Ovary (tissue), 9 donors: ENCODE data around the gene ELAC2. TPM values are rescaled to one million over a fixed set of nuclear protein-coding genes. Genes with fewer than 3 reads are reported as not detected.

Experiments
- DNase-seq, 5 donors: peaks; one replicate each; pipeline ENCODE4 v3.0.0-alpha.2; 2019 to 2020
- H3K27ac ChIP-seq, 2 donors: fragments of 200-600 bp; one replicate each; pipeline versions ENCODE4 v1.5.1 to v1.8.0; 2019 to 2022
- H3K27me3 ChIP-seq: fragments of 200-600 bp; one replicate; pipeline ENCODE4 v1.8.0; 2022
- H3K36me3 ChIP-seq: fragments of 200-600 bp; sonication (generic); one replicate; pipeline ENCODE4 v1.5.1; 2019
- H3K4me1 ChIP-seq: one replicate; pipeline ENCODE4 v1.8.1; 2013; ENCODE audit warnings: mild to moderate bottlenecking, moderate library complexity; ENCODE audit not compliant: insufficient read depth
- H3K4me3 ChIP-seq: fragments of 200-600 bp; sonication (generic); one replicate; pipeline ENCODE4 v1.5.1; 2017
- H3K9me3 ChIP-seq, 2 donors: fragments of 200-600 bp in 1 of 2; sonication (generic) in 1 of 2; one replicate each; pipeline versions ENCODE4 v1.5.1 to v1.8.1; 2013 to 2019; ENCODE audit warnings: mild to moderate bottlenecking in 1 of 2, moderate library complexity in 1 of 2
- CTCF ChIP-seq, 3 donors: fragments of 450-650 bp in 2 of 3; fragments of 200-600 bp in 1 of 3; IDR thresholded peaks; one replicate each; pipeline versions ENCODE4 v1.5.1 to v1.8.0; 2016 to 2022; ENCODE audit warnings: antibody characterized with exemption in 3 of 3, mild to moderate bottlenecking in 1 of 3
- EP300 ChIP-seq: sonication (generic); formaldehyde crosslinking; IDR thresholded peaks from one replicate; pipeline ENCODE4 v1.6.1; 2017; ENCODE audit warnings: antibody characterized with exemption
- POLR2A ChIP-seq: fragments of 450-650 bp; IDR thresholded peaks from one replicate; pipeline ENCODE4 v1.6.1; 2017; ENCODE audit warnings: antibody characterized with exemption, mild to moderate bottlenecking, moderate library complexity
- WGBS, 3 donors: extraction: QIAGEN DNeasy Blood & Tissue Kit in 1 of 3; methylation state at CpG; one replicate each; pipeline versions ENCODE4 v1.1.5 to v1.1.7; 2013 to 2017; 5-methylcytosine and 5-hydroxymethylcytosine counted together
- intact Hi-C, 4 donors: fragments of 100-400 bp; cut with DNase I; formaldehyde crosslinking; loops; one replicate each; pipeline versions ENCODE4 v1.11.0 to v1.15.1; 2022 to 2023
- polyA plus RNA-seq, 2 donors: library from polyadenylated mRNA; stranded (reverse); fragments of 200-250 nt in 1 of 2; fragments of 350-450 nt in 1 of 2; fragmentation: Illumina TruSeq in 1 of 2; extraction: RNeasy Lipid Tissue Mini Kit (QIAGEN cat#74804) in 1 of 2; gene quantifications; one replicate each; pipeline ENCODE4 v1.2.3, GENCODE V29; 2013 to 2014
- total RNA-seq, 7 donors: library from RNA; depleted of rRNA in 2 of 7; stranded (reverse); fragments of >200 nt in 2 of 7; fragmentation: NEBNext Ultra II Directional in 3 of 7; extraction: Animal tissue kit (Norgen Biotek cat#: 25700) in 3 of 7; gene quantifications; one replicate each; pipeline versions ENCODE4 v1.1.0 to v1.2.4, GENCODE V29; 2016 to 2023
- donor health status: DM: no; HTN: no; CAD: no; lungs with moderate emphysema.
- donor health status: DM: no; HTN: no; CAD: no.
- donor health status: Bipolar disorder and iron deficiency.
- donor health status: DM: yes; HTN: yes; CAD: no.
- donor health status: DM: no; HTN: no; CAD: no.
- donor health status: DM: yes; HTN: yes; CAD: no.

The ELAC2 gene
- total and polyA plus RNA-seq, 9 donors = 24.5 to 83.2 (median 38.4) TPM

- WGBS, 3 donors = 75 to 87% (median 82%) methylated on average over 8 of the region's 8 CpGs
- Histone ChIP-seq H3K27ac (no peak overlapping the region), H3K27me3 (no peaks in the 10 kb centered on the region), H3K4me1 (no peaks in the 10 kb centered on the region), H3K4me3 (no peak overlapping the region), H3K9me3 (no peaks in the 10 kb centered on the region), H3K36me3 (no peaks in the 10 kb centered on the region)
- intact Hi-C loops = loop anchor here in 3 of 4 donors (10.0 kb wide), 3 partner anchors 464 to 824 kb away; no protein-coding TSS in a partner anchor
- DNase-seq = no peak
- TF ChIP-seq CTCF (IDR thresholded peaks at IDR 0.05) (no peak), EP300 (no peak), POLR2A (no peak)
Observed at GRCh38 chr17:13008461-13008860, 9.4 kb downstream of the ELAC2 start.

- Histone ChIP-seq H3K27ac (no peak overlapping the region), H3K4me3 (no peak overlapping the region), H3K27me3 (no peaks in the 10 kb centered on the region), H3K36me3 (no peaks in the 10 kb centered on the region), H3K4me1 (peaks cover 4% of the 10 kb centered on the region), H3K9me3 (no peaks in the 10 kb centered on the region)
- 86% methylated on average over 6 of the region's 6 CpGs for WGBS, 3 donors
- TF ChIP-seq EP300 = no peak
- TF ChIP-seq POLR2A = no peak
- no peak for TF ChIP-seq CTCF (IDR thresholded peaks at IDR 0.05)
- intact Hi-C loops = loop anchor here in 3 of 4 donors (10.0 kb wide), 3 partner anchors 461 to 821 kb away; no protein-coding TSS in a partner anchor
- DNase-seq = no peak
Observed at GRCh38 chr17:13005530-13005929, 12.3 kb downstream of the ELAC2 start.

- intact Hi-C loops = loop anchor here (5.0 to 10.0 kb wide), 5 partner anchors 337 to 822 kb away; partner anchors contain the start of gene MYOCD (in 1 of the 4)
- Histone ChIP-seq H3K4me1 (peaks cover 4% of the 10 kb centered on the region), H3K4me3 (no peak overlapping the region), H3K36me3 (no peaks in the 10 kb centered on the region), H3K27ac (no peak overlapping the region), H3K27me3 (no peaks in the 10 kb centered on the region), H3K9me3 (no peaks in the 10 kb centered on the region)
- no peak for TF ChIP-seq POLR2A
- no peak for TF ChIP-seq EP300
- TF ChIP-seq CTCF (IDR thresholded peaks at IDR 0.05) = no peak
- no peak for DNase-seq
- 52 to 60% (median 54%) methylated on average over 4 of the region's 4 CpGs for WGBS, 3 donors
Observed at GRCh38 chr17:13004336-13004735, 13.5 kb downstream of the ELAC2 start.

GRCh38 chr17:13003927-13004326 lies 13.9 kb downstream of the ELAC2 start:
- H3K4me3 ChIP-seq = no peak overlapping the region
- TF ChIP-seq CTCF (IDR thresholded peaks at IDR 0.05) = no peak
- no peak for TF ChIP-seq POLR2A
- TF ChIP-seq EP300 = no peak
- whole genome bisulfite sequencing, 3 donors = 85 to 87% (median 86%) methylated on average over 6 of the region's 6 CpGs
- H3K27ac ChIP-seq = no peak overlapping the region
- intact Hi-C loops = loop anchor here (5.0 to 10.0 kb wide), 5 partner anchors 337 to 822 kb away; partner anchors contain the start of gene MYOCD (in 1 of the 4)
- no peaks in the 10 kb centered on the region for H3K36me3 ChIP-seq
- H3K9me3 ChIP-seq = no peaks in the 10 kb centered on the region
- no peaks in the 10 kb centered on the region for H3K27me3 ChIP-seq
- no peak for DNase-seq
- peaks cover 4% of the 10 kb centered on the region for H3K4me1 ChIP-seq
